H9 (cell line): Measurements from ENCODE around the gene CA12. TPM values are rescaled to one million over a fixed set of nuclear protein-coding genes. Genes with fewer than 3 reads are reported as not detected.

Experiments used
- DNase-seq: peaks from one replicate; pipeline ENCODE4 v3.0.0-alpha.2; 2017
- H2AFZ ChIP-seq: one replicate; pipeline ENCODE4 v1.6.1; 2013; ENCODE audit warnings: mild to moderate bottlenecking, low read length, control low read depth, moderate library complexity
- H2AK5ac ChIP-seq: 2 replicates; pipeline ENCODE4 v1.6.1; 2013; ENCODE audit warnings: low read length, control low read depth, mixed read lengths; ENCODE audit not compliant: insufficient read length
- H2BK120ac ChIP-seq: one replicate; pipeline ENCODE4 v1.6.1; 2013; ENCODE audit warnings: low read depth, mild to moderate bottlenecking, low read length, control low read depth, inconsistent platforms; ENCODE audit not compliant: poor library complexity, severe bottlenecking
- H2BK12ac ChIP-seq: 2 replicates; pipeline ENCODE4 v1.6.1; 2013; ENCODE audit warnings: low read length, control low read depth, mixed read lengths, low read depth; ENCODE audit not compliant: insufficient read length
- H2BK15ac ChIP-seq: 2 replicates; pipeline ENCODE4 v1.6.1; 2013; ENCODE audit warnings: low read depth, low read length, control low read depth
- H2BK20ac ChIP-seq: one replicate; pipeline ENCODE4 v1.6.1; 2013; ENCODE audit warnings: low read depth, mild to moderate bottlenecking, low read length, control low read depth, inconsistent platforms; ENCODE audit not compliant: poor library complexity, severe bottlenecking
- H2BK5ac ChIP-seq: 2 replicates; pipeline ENCODE4 v1.6.1; 2013; ENCODE audit warnings: low read length, control low read depth, mixed read lengths; ENCODE audit not compliant: insufficient read length
- H3K14ac ChIP-seq: 2 replicates; pipeline ENCODE4 v1.6.1; 2013; ENCODE audit warnings: low read length, control low read depth; ENCODE audit not compliant: insufficient read depth
- H3K18ac ChIP-seq: 2 replicates; pipeline ENCODE4 v1.6.1; 2013; ENCODE audit warnings: low read depth, mild to moderate bottlenecking, mixed read lengths, low read length, control low read depth; ENCODE audit not compliant: insufficient read length
- H3K23ac ChIP-seq: 2 replicates; pipeline ENCODE4 v1.6.1; 2013; ENCODE audit warnings: low read length, control low read depth, mixed read lengths, low read depth; ENCODE audit not compliant: insufficient read length
- H3K23me2 ChIP-seq: 2 replicates; pipeline ENCODE4 v1.6.1; 2013; ENCODE audit warnings: low read depth, mild to moderate bottlenecking, mixed read lengths, low read length, control low read depth; ENCODE audit not compliant: insufficient read length, poor library complexity, severe bottlenecking
- H3K27ac ChIP-seq: 2 replicates; pipeline ENCODE4 v1.5.1; 2013; ENCODE audit warnings: low read length, control low read depth, mixed read lengths, low read depth; ENCODE audit not compliant: insufficient read length
- H3K27me3 ChIP-seq: 2 replicates; pipeline ENCODE4 v1.6.1; 2013; ENCODE audit warnings: low read length, control low read depth, inconsistent platforms; ENCODE audit not compliant: insufficient read depth
- H3K4ac ChIP-seq: 2 replicates; pipeline ENCODE4 v1.6.1; 2013; ENCODE audit warnings: low read depth, mild to moderate bottlenecking, control low read depth, inconsistent platforms, low read length, moderate library complexity
- H3K4me1 ChIP-seq: 2 replicates; pipeline ENCODE4 v1.6.1; 2013; ENCODE audit warnings: low read length, control low read depth, inconsistent platforms; ENCODE audit not compliant: insufficient read depth
- H3K4me2 ChIP-seq: 2 replicates; pipeline ENCODE4 v1.6.1; 2013; ENCODE audit warnings: low read length, control low read depth, mixed read lengths; ENCODE audit not compliant: insufficient read length, insufficient read depth
- H3K56ac ChIP-seq: 2 replicates; pipeline ENCODE4 v1.6.1; 2013; ENCODE audit warnings: low read depth, mild to moderate bottlenecking, mixed read lengths, low read length, control low read depth; ENCODE audit not compliant: insufficient read length
- H3K79me1 ChIP-seq: 2 replicates; pipeline ENCODE4 v1.6.1; 2013; ENCODE audit warnings: low read depth, mild to moderate bottlenecking, moderate library complexity, low read length, control low read depth, inconsistent platforms; ENCODE audit not compliant: insufficient read depth, poor library complexity, severe bottlenecking
- H3K79me2 ChIP-seq: 2 replicates; pipeline ENCODE4 v1.6.1; 2013; ENCODE audit warnings: low read length, control low read depth, inconsistent platforms; ENCODE audit not compliant: insufficient read depth
- H3K9ac ChIP-seq: 2 replicates; pipeline ENCODE4 v1.6.1; 2013; ENCODE audit warnings: low read length, control low read depth, mixed read lengths; ENCODE audit not compliant: insufficient read length; ENCODE audit errors: extremely low read depth
- H3K9me3 ChIP-seq: one replicate; pipeline ENCODE4 v1.6.1; 2013; ENCODE audit warnings: low read depth, low read length, inconsistent platforms; ENCODE audit not compliant: control insufficient read depth
- H3T11ph ChIP-seq: one replicate; pipeline ENCODE4 v1.6.1; 2013; ENCODE audit warnings: mild to moderate bottlenecking, low read length, control low read depth, inconsistent platforms
- H4K20me1 ChIP-seq: one replicate; pipeline ENCODE4 v1.6.1; 2013; ENCODE audit not compliant: control insufficient read depth, insufficient read length, insufficient read depth
- H4K5ac ChIP-seq: 2 replicates; pipeline ENCODE4 v1.6.1; 2013; ENCODE audit warnings: low read depth, mild to moderate bottlenecking, mixed read lengths, low read length, control low read depth; ENCODE audit not compliant: insufficient read length
- H4K8ac ChIP-seq: replicated peaks from 2 replicates; pipeline ENCODE4 v1.6.1; 2013; ENCODE audit warnings: low read length, control low read depth, mixed read lengths, low read depth; ENCODE audit not compliant: insufficient read length
- H4K91ac ChIP-seq: 2 replicates; pipeline ENCODE4 v1.6.1; 2013; ENCODE audit warnings: low read depth, mild to moderate bottlenecking, moderate library complexity, mixed read lengths, low read length, control low read depth; ENCODE audit not compliant: insufficient read length
- H3K27ac Mint-ChIP-seq, 3 experiments: 2 replicates in 2 of 3; 3 replicates in 1 of 3; pipeline ENCODE4 v1.8.0; 2020 to 2021; ENCODE audit warnings: mixed read lengths in 3 of 3, mild to moderate bottlenecking in 1 of 3, moderate library complexity in 1 of 3
- H3K27me3 Mint-ChIP-seq: 2 replicates; pipeline ENCODE4 v1.8.0; 2021; ENCODE audit warnings: low read depth, mild to moderate bottlenecking, moderate library complexity, mixed read lengths
- H3K36me3 Mint-ChIP-seq, 3 experiments: 2 replicates in 2 of 3; 3 replicates in 1 of 3; pipeline ENCODE4 v1.8.0; 2020 to 2021; ENCODE audit warnings: low read depth in 3 of 3, mixed read lengths in 3 of 3; ENCODE audit not compliant: insufficient read depth in 1 of 3
- H3K4me1 Mint-ChIP-seq, 2 experiments: 2 replicates each; pipeline ENCODE4 v1.8.0; 2020; ENCODE audit warnings: mixed read lengths in 2 of 2
- H3K4me3 Mint-ChIP-seq, 2 experiments: 2 replicates in 1 of 2; 3 replicates in 1 of 2; pipeline ENCODE4 v1.8.0; 2020 to 2021; ENCODE audit warnings: mild to moderate bottlenecking in 2 of 2, mixed read lengths in 2 of 2, moderate library complexity in 1 of 2
- H3K9me3 Mint-ChIP-seq, 2 experiments: 2 replicates in 1 of 2; 3 replicates in 1 of 2; pipeline ENCODE4 v1.8.0; 2020; ENCODE audit warnings: mild to moderate bottlenecking in 2 of 2, mixed read lengths in 2 of 2, moderate library complexity in 1 of 2
- CTCF ChIP-seq: fragments of 200-600 bp; sonication (generic); conservative IDR thresholded peaks from 3 replicates; pipeline ENCODE4 v1.8.0; 2021; ENCODE audit warnings: antibody characterized with exemption, mild to moderate bottlenecking
- WGBS: extraction: QIAGEN DNeasy Blood & Tissue Kit; methylation state at CpG from one replicate; pipeline ENCODE4 v1.1.7; 2013; ENCODE audit warnings: missing lambda C conversion rate, low lambda C conversion rate, mixed read lengths; ENCODE audit not compliant: insufficient read length; ENCODE audit errors: extremely low coverage; 5-methylcytosine and 5-hydroxymethylcytosine counted together
- total RNA-seq: library from RNA; stranded (reverse); gene quantifications from 2 replicates; pipeline ENCODE4 v1.2.1, GENCODE V29; 2021

Gene CA12
- total RNA-seq, 1 experiment from 2014 or later, result 0.68 TPM

DNA sequence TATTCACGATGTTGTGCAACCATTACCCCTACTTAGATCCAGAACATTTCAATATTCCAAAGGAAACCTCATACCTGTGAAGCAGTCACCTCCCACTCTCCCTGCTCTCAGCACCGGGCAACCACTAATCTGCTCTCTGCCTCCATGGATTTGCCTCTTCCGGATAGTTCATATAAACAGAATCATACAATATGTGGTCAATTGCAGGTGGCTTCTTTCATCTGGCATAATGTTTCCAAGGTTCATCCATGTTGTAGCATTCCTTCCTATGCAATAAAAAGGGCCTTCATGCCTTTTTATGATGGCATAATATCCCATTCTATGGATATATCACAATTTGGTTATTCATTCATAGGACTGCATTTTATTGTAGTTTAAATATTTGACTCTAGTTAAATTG, 23.9 kb downstream of the CA12 start:
- no peak overlapping the region for H3K23ac ChIP-seq
- Mint-ChIP-seq H3K4me3 (no peak overlapping the region), H3K27ac (no peak overlapping the region), H3K27me3 (peaks cover 6% of the 10 kb centered on the region), H3K36me3 (no peaks in the 10 kb centered on the region; a peak in 1 of 7 replicates), H3K9me3 (no peaks in the 10 kb centered on the region), H3K4me1 (peaks cover 17 to 19% of the 10 kb centered on the region in 2 experiments)
- H3K79me1 ChIP-seq, result no peaks in the 10 kb centered on the region
- no peak overlapping the region for H3T11ph ChIP-seq
- no peak overlapping the region for H2BK5ac ChIP-seq
- H3K27me3 ChIP-seq, result no peaks in the 10 kb centered on the region
- no peaks in the 10 kb centered on the region for H4K20me1 ChIP-seq
- H2AK5ac ChIP-seq, result no peak overlapping the region
- H2BK20ac ChIP-seq, result no peak overlapping the region
- H2BK12ac ChIP-seq, result no peak overlapping the region
- no peak overlapping the region for H3K27ac ChIP-seq
- H3K23me2 ChIP-seq, result no peaks in the 10 kb centered on the region
- no peak overlapping the region for H3K18ac ChIP-seq
- WGBS, result no CpG with 5 or more reads among the region's 3 CpGs
- H3K79me2 ChIP-seq, result no peaks in the 10 kb centered on the region
- no peak overlapping the region for H2AFZ ChIP-seq
- no peak overlapping the region for H3K14ac ChIP-seq
- no peak overlapping the region for H4K8ac ChIP-seq
- no peak overlapping the region for H3K4ac ChIP-seq
- no peak overlapping the region for H4K5ac ChIP-seq
- no peak overlapping the region for H4K91ac ChIP-seq
- H2BK15ac ChIP-seq, result no peak overlapping the region
- DNase-seq, result no peak
- peaks cover 4% of the 10 kb centered on the region; the same call in 1 of the 2 replicates for H3K4me1 ChIP-seq
- no peak overlapping the region for H2BK120ac ChIP-seq
- TF ChIP-seq CTCF, result no peak
- H3K9ac ChIP-seq, result no peak overlapping the region
- H3K9me3 ChIP-seq, result no peaks in the 10 kb centered on the region
- no peak overlapping the region for H3K4me2 ChIP-seq
- H3K56ac ChIP-seq, result no peak overlapping the region
